ENCODE results near the gene FAM114A2.

The FAM114A2 gene

GRCh38 chr5:154038707-154039457, at the start of gene FAM114A2, which contains the start of gene MFAP3:
TSS of gene FAM114A2 (minus strand) at chr5:154038910. CDS start at chr5:154034953, 3,957 bp downstream.
TSS of gene MFAP3 (plus strand) at chr5:154038967. CDS start at chr5:154049723, 10,756 bp downstream.
- DNase-seq (ENCODE audit: extremely low read depth, insufficient read length): peak; percentile 91
- TF ChIP-seq CTCF (IDR thresholded peaks at IDR 0.05; ENCODE audit: insufficient read depth, low read length, poor library complexity, severe bottlenecking): no peak
- Histone ChIP-seq H3K27me3 (replicated peaks; ENCODE audit: control insufficient read depth, insufficient read depth, low read length) (no peaks in the 10 kb centered on the region), H3K36me3 (ENCODE audit: control insufficient read depth, insufficient read depth, low read length) (no peaks in the 10 kb centered on the region), H3K4me3 (replicated peaks; ENCODE audit: low read depth, low read length) (peak within 1 kb of the TSS; percentile 95)

GRCh38 chr5:154087260-154087659, 48.5 kb upstream of the FAM114A2 start:
- DNase-seq (ENCODE audit: extremely low read depth, insufficient read length): no peak
- Histone ChIP-seq H3K4me3 (replicated peaks; ENCODE audit: low read depth, low read length) (no peak overlapping the region), H3K36me3 (ENCODE audit: control insufficient read depth, insufficient read depth, low read length) (no peaks in the 10 kb centered on the region), H3K27me3 (replicated peaks; ENCODE audit: control insufficient read depth, insufficient read depth, low read length) (no peaks in the 10 kb centered on the region)
- no peak for TF ChIP-seq CTCF (IDR thresholded peaks at IDR 0.05; ENCODE audit: insufficient read depth, low read length, poor library complexity, severe bottlenecking)

- no peak for TF ChIP-seq CTCF (IDR thresholded peaks at IDR 0.05; ENCODE audit: insufficient read depth, low read length, poor library complexity, severe bottlenecking)
- H3K27me3 ChIP-seq (replicated peaks; ENCODE audit: control insufficient read depth, insufficient read depth, low read length): no peaks in the 10 kb centered on the region
- no peaks in the 10 kb centered on the region for H3K36me3 ChIP-seq (ENCODE audit: control insufficient read depth, insufficient read depth, low read length)
- no peak overlapping the region for H3K4me3 ChIP-seq (replicated peaks; ENCODE audit: low read depth, low read length)
- DNase-seq (ENCODE audit: extremely low read depth, insufficient read length): no peak
Observed at GRCh38 chr5:154086641-154087040, 47.9 kb upstream of the FAM114A2 start.

GRCh38 chr5:154086146-154086545, 47.4 kb upstream of the FAM114A2 start:
- no peak for DNase-seq (ENCODE audit: extremely low read depth, insufficient read length)
- Histone ChIP-seq H3K27me3 (replicated peaks; ENCODE audit: control insufficient read depth, insufficient read depth, low read length) (no peaks in the 10 kb centered on the region), H3K36me3 (ENCODE audit: control insufficient read depth, insufficient read depth, low read length) (no peaks in the 10 kb centered on the region), H3K4me3 (replicated peaks; ENCODE audit: low read depth, low read length) (no peak overlapping the region)
- no peak for TF ChIP-seq CTCF (IDR thresholded peaks at IDR 0.05; ENCODE audit: insufficient read depth, low read length, poor library complexity, severe bottlenecking)

GRCh38 chr5:154084062-154084639, 45.4 kb upstream of the FAM114A2 start:
- no peak for TF ChIP-seq CTCF (IDR thresholded peaks at IDR 0.05; ENCODE audit: insufficient read depth, low read length, poor library complexity, severe bottlenecking)
- H3K36me3 ChIP-seq (ENCODE audit: control insufficient read depth, insufficient read depth, low read length): no peaks in the 10 kb centered on the region
- no peak for DNase-seq (ENCODE audit: extremely low read depth, insufficient read length)
- H3K27me3 ChIP-seq (replicated peaks; ENCODE audit: control insufficient read depth, insufficient read depth, low read length): no peaks in the 10 kb centered on the region
- H3K4me3 ChIP-seq (replicated peaks; ENCODE audit: low read depth, low read length): no peak overlapping the region

Measured in GM06990 (cell line).